ENCODE results near the gene MUC2. TPM values are rescaled to one million over a fixed set of nuclear protein-coding genes. Genes with fewer than 3 reads are reported as not detected.

Gene MUC2
- total and polyA plus RNA-seq, 2 experiments from 2014 or later = not detected

- Histone ChIP-seq H3K36me3 (ENCODE audit: insufficient read depth) (no peaks in the 10 kb centered on the region), H3K79me2 (replicated peaks; ENCODE audit: insufficient read depth) (no peaks in the 10 kb centered on the region), H2AFZ (no peak overlapping the region), H3F3A (replicated peaks; ENCODE audit: low read depth) (no peaks in the 10 kb centered on the region), H3K4me1 (ENCODE audit: insufficient read depth) (no peaks in the 10 kb centered on the region), H3K27me3 (ENCODE audit: insufficient read depth) (no peaks in the 10 kb centered on the region), H3K4me3 (no peak overlapping the region), H3K9me2 (ENCODE audit: insufficient read depth) (no peaks in the 10 kb centered on the region), H4K20me1 (replicated peaks; ENCODE audit: insufficient read depth) (no peaks in the 10 kb centered on the region), H3K4me2 (no peak overlapping the region), H3K27ac (ENCODE audit: low read depth) (no peak overlapping the region)
- Mint-ChIP-seq H3K4me1 (no peaks in the 10 kb centered on the region), H3K27me3 (ENCODE audit: insufficient read depth, low read depth, poor library complexity) (peaks cover 13% of the 10 kb centered on the region), H3K9me3 (no peaks in the 10 kb centered on the region), H3K4me3 (no peak overlapping the region), H3K36me3 (ENCODE audit: low read depth) (no peaks in the 10 kb centered on the region; the same call in 2 of the 3 replicates), H3K27ac (no peak overlapping the region)
- ATAC-seq = no peak
- no peak for DNase-seq (ENCODE audit: low spot score)
- TF ChIP-seq ZNF462 (CRISPR knock-in tag; IDR thresholded peaks at IDR 0.05) (no peak), POLR2AphosphoS5 (IDR thresholded peaks at IDR 0.05; ENCODE audit: low read depth) (no peak), ZNF114 (CRISPR knock-in tag; IDR thresholded peaks at IDR 0.05) (no peak), EZH2 (IDR thresholded peaks at IDR 0.05; ENCODE audit: low read depth, unreplicated experiment) (no peak), CTCF (conservative IDR thresholded peaks at IDR 0.05; ENCODE audit: low read depth in 2 of 2) (no peak), CREB1 (CRISPR knock-in tag; IDR thresholded peaks at IDR 0.05; ENCODE audit: low read depth) (no peak), JUNB (IDR thresholded peaks at IDR 0.05; ENCODE audit: unreplicated experiment) (no peak), EZH2phosphoT487 (IDR thresholded peaks at IDR 0.05; ENCODE audit: unreplicated experiment) (no peak), REST (IDR thresholded peaks at IDR 0.05; ENCODE audit: unreplicated experiment) (no peak), STAT1 (IDR thresholded peaks at IDR 0.05; ENCODE audit: unreplicated experiment) (no peak), ZNF331 (CRISPR knock-in tag; IDR thresholded peaks at IDR 0.05; ENCODE audit: low read depth) (no peak), NANOG (IDR thresholded peaks at IDR 0.05; ENCODE audit: borderline replicate concordance) (no peak)
- TF ChIP-seq, protein P1, sequence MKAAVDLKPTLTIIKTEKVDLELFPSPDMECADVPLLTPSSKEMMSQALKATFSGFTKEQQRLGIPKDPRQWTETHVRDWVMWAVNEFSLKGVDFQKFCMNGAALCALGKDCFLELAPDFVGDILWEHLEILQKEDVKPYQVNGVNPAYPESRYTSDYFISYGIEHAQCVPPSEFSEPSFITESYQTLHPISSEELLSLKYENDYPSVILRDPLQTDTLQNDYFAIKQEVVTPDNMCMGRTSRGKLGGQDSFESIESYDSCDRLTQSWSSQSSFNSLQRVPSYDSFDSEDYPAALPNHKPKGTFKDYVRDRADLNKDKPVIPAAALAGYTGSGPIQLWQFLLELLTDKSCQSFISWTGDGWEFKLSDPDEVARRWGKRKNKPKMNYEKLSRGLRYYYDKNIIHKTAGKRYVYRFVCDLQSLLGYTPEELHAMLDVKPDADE (IDR thresholded peaks at IDR 0.05) = no peak
These were observed 45.6 kb upstream of the MUC2 start for GRCh38 chr11:1029051-1029450.
